Lower lobe of right lung (tissue), 2 donors: ENCODE data around the gene LAGE3. TPM values are rescaled to one million over a fixed set of nuclear protein-coding genes. Genes with fewer than 3 reads are reported as not detected.

Experiments used
- ATAC-seq, 2 donors: fragments of 200-7000 bp; cut with Tn5 transposase; one replicate each; pipeline ENCODE4 v1.9.1; 2020 to 2022; ENCODE audit warnings: mild to moderate bottlenecking in 2 of 2, moderate library complexity in 2 of 2
- DNase-seq: peaks from one replicate; pipeline ENCODE4 v3.0.0-alpha.2; 2020
- H3K27ac ChIP-seq: fragments of 200-600 bp; one replicate; pipeline ENCODE4 v1.8.0; 2022
- H3K27me3 ChIP-seq: fragments of 200-600 bp; one replicate; pipeline ENCODE4 v1.8.0; 2022; ENCODE audit warnings: low read depth
- H3K36me3 ChIP-seq: fragments of 200-600 bp; one replicate; pipeline ENCODE4 v1.8.0; 2022; ENCODE audit warnings: mild to moderate bottlenecking
- H3K4me1 ChIP-seq: fragments of 200-600 bp; one replicate; pipeline ENCODE4 v1.8.0; 2022
- H3K4me3 ChIP-seq: fragments of 200-600 bp; one replicate; pipeline ENCODE4 v1.8.0; 2022; ENCODE audit warnings: mild to moderate bottlenecking
- H3K9me3 ChIP-seq: fragments of 200-600 bp; one replicate; pipeline ENCODE4 v1.8.0; 2022
- CTCF ChIP-seq: fragments of 200-600 bp; IDR thresholded peaks from one replicate; pipeline ENCODE4 v1.8.0; 2022; ENCODE audit warnings: antibody characterized with exemption, mild to moderate bottlenecking
- intact Hi-C: fragments of 100-400 bp; cut with DNase I; formaldehyde crosslinking; loops from one replicate; pipeline ENCODE4 v1.11.0; 2022
- total RNA-seq: library from RNA; stranded (reverse); fragmentation: NEBNext Ultra II Directional; extraction: Animal tissue kit (Norgen Biotek cat#: 25700); gene quantifications from one replicate; pipeline ENCODE4 v1.2.1, GENCODE V29; 2021
- donor health status: DM: no; HTN: yes; CAD: no; lungs with severe emphysema.

The LAGE3 gene
- total RNA-seq, 1 donor from 2014 or later: 20.4 TPM

- H3K4me1 ChIP-seq: no peaks in the 10 kb centered on the region
- H3K27me3 ChIP-seq: no peaks in the 10 kb centered on the region
- H3K36me3 ChIP-seq: peaks cover 71% of the 10 kb centered on the region
- H3K27ac ChIP-seq: no peak overlapping the region
- no peak for ATAC-seq
- no peak for DNase-seq
- H3K9me3 ChIP-seq: no peaks in the 10 kb centered on the region
- intact Hi-C loops: no loop called here
- no peak for TF ChIP-seq CTCF
- no peak overlapping the region for H3K4me3 ChIP-seq
Observed at GRCh38 chrX:154468217-154468616, 10.9 kb downstream of the LAGE3 start.

- Histone ChIP-seq H3K4me1 (no peaks in the 10 kb centered on the region), H3K4me3 (no peak overlapping the region), H3K27me3 (no peaks in the 10 kb centered on the region), H3K27ac (no peak overlapping the region), H3K9me3 (no peaks in the 10 kb centered on the region), H3K36me3 (peaks cover 71% of the 10 kb centered on the region)
- ATAC-seq (no peak), DNase-seq (no peak)
- no peak for TF ChIP-seq CTCF
- intact Hi-C loops: no loop called here
Observed at GRCh38 chrX:154467556-154467955, 11.5 kb downstream of the LAGE3 start.

- TF ChIP-seq CTCF: no peak
- H3K36me3 ChIP-seq: peaks cover 73% of the 10 kb centered on the region
- H3K27me3 ChIP-seq: no peaks in the 10 kb centered on the region
Observed at GRCh38 chrX:154466907-154467306, 12.2 kb downstream of the LAGE3 start.

GRCh38 chrX:154466036-154466435 lies 13.0 kb downstream of the LAGE3 start:
- H3K4me3 ChIP-seq: no peak overlapping the region
- ATAC-seq: no peak
- no peaks in the 10 kb centered on the region for H3K4me1 ChIP-seq
- DNase-seq: no peak
- H3K27ac ChIP-seq: no peak overlapping the region
- H3K9me3 ChIP-seq: no peaks in the 10 kb centered on the region
- no peak for TF ChIP-seq CTCF
- no peaks in the 10 kb centered on the region for H3K27me3 ChIP-seq
- H3K36me3 ChIP-seq: peaks cover 68% of the 10 kb centered on the region
- intact Hi-C loops: no loop called here

More at GRCh38 chrX:154466907-154467306, 12.2 kb downstream of the LAGE3 start:
- DNase-seq (no peak), ATAC-seq (no peak)
- no peak overlapping the region for H3K4me3 ChIP-seq
- H3K9me3 ChIP-seq: no peaks in the 10 kb centered on the region
- H3K27ac ChIP-seq: no peak overlapping the region
- intact Hi-C loops: no loop called here
- H3K4me1 ChIP-seq: no peaks in the 10 kb centered on the region

GRCh38 chrX:154465601-154466000 lies 13.5 kb downstream of the LAGE3 start:
- intact Hi-C loops: no loop called here
- peaks cover 67% of the 10 kb centered on the region for H3K36me3 ChIP-seq
- no peak for TF ChIP-seq CTCF
- H3K27me3 ChIP-seq: no peaks in the 10 kb centered on the region
- no peak for DNase-seq
- no peaks in the 10 kb centered on the region for H3K9me3 ChIP-seq
- no peak overlapping the region for H3K27ac ChIP-seq
- ATAC-seq: no peak
- H3K4me1 ChIP-seq: no peaks in the 10 kb centered on the region
- H3K4me3 ChIP-seq: no peak overlapping the region
